GM23338 (cell line): Measurements from ENCODE around the gene SMPDL3B. TPM values are rescaled to one million over a fixed set of nuclear protein-coding genes. Genes with fewer than 3 reads are reported as not detected.

Experiments
- ATAC-seq: fragments of 200-7000 bp; cut with Tn5 transposase; 3 replicates; pipeline ENCODE4 v1.9.1; 2020
- DNase-seq: peaks from one replicate; pipeline ENCODE4 v3.0.0-alpha.2; 2015; ENCODE audit warnings: low spot score
- H2AFZ ChIP-seq: fragments of 200-600 bp; sonication (generic); 2 replicates; pipeline ENCODE4 v1.8.0; 2016; ENCODE audit warnings: antibody characterized with exemption, mild to moderate bottlenecking, moderate library complexity
- H3F3A ChIP-seq: fragments of 200-600 bp; sonication (generic); replicated peaks from 2 replicates; pipeline ENCODE4 v1.8.0; 2017; ENCODE audit warnings: antibody characterized with exemption, mixed run types, low read depth
- H3K27ac ChIP-seq: fragments of 200-600 bp; sonication (generic); 2 replicates; pipeline ENCODE4 v1.6.1; 2016; ENCODE audit warnings: low read depth
- H3K27me3 ChIP-seq: fragments of 200-600 bp; sonication (generic); 2 replicates; pipeline ENCODE4 v1.8.0; 2016; ENCODE audit warnings: mild to moderate bottlenecking, mixed run types, moderate library complexity; ENCODE audit not compliant: insufficient read depth
- H3K36me3 ChIP-seq: fragments of 200-600 bp; sonication (generic); 2 replicates; pipeline ENCODE4 v1.8.0; 2016; ENCODE audit warnings: mild to moderate bottlenecking; ENCODE audit not compliant: insufficient read depth
- H3K4me1 ChIP-seq: fragments of 200-600 bp; sonication (generic); 2 replicates; pipeline ENCODE4 v1.8.0; 2016; ENCODE audit warnings: mild to moderate bottlenecking, moderate library complexity; ENCODE audit not compliant: insufficient read depth
- H3K4me2 ChIP-seq: fragments of 200-600 bp; sonication (generic); 2 replicates; pipeline ENCODE4 v1.7.1; 2017; ENCODE audit warnings: mixed run types
- H3K4me3 ChIP-seq: fragments of 200-600 bp; sonication (generic); 2 replicates; pipeline ENCODE4 v1.6.1; 2016; ENCODE audit warnings: mixed run types
- H3K79me2 ChIP-seq: fragments of 200-600 bp; sonication (generic); replicated peaks from 2 replicates; pipeline ENCODE4 v1.8.0; 2017; ENCODE audit warnings: mild to moderate bottlenecking; ENCODE audit not compliant: insufficient read depth
- H3K9me2 ChIP-seq: fragments of 200-600 bp; sonication (generic); 2 replicates; pipeline ENCODE4 v1.8.0; 2017; ENCODE audit not compliant: insufficient read depth
- H4K20me1 ChIP-seq: fragments of 200-600 bp; sonication (generic); replicated peaks from 2 replicates; pipeline ENCODE4 v1.8.0; 2017; ENCODE audit warnings: mild to moderate bottlenecking; ENCODE audit not compliant: insufficient read depth
- H3K27ac Mint-ChIP-seq: 2 replicates; pipeline ENCODE4 v1.8.0; 2020; ENCODE audit warnings: inconsistent platforms, mild to moderate bottlenecking, moderate library complexity, mixed read lengths
- H3K27me3 Mint-ChIP-seq: 3 replicates; pipeline ENCODE4 v1.8.0; 2022; ENCODE audit warnings: low read depth, mild to moderate bottlenecking, moderate library complexity, mixed read lengths, inconsistent platforms; ENCODE audit not compliant: insufficient read depth, poor library complexity
- H3K36me3 Mint-ChIP-seq: 3 replicates; pipeline ENCODE4 v1.8.0; 2021; ENCODE audit warnings: low read depth, mild to moderate bottlenecking, inconsistent platforms, moderate library complexity, mixed read lengths
- H3K4me1 Mint-ChIP-seq: 3 replicates; pipeline ENCODE4 v1.8.0; 2020; ENCODE audit warnings: mild to moderate bottlenecking, inconsistent platforms, mixed read lengths
- H3K4me3 Mint-ChIP-seq: 3 replicates; pipeline ENCODE4 v1.8.0; 2021; ENCODE audit warnings: moderate library complexity, mild to moderate bottlenecking, inconsistent platforms, mixed read lengths
- H3K9me3 Mint-ChIP-seq: 3 replicates; pipeline ENCODE4 v1.8.0; 2020; ENCODE audit warnings: moderate library complexity, mild to moderate bottlenecking, inconsistent platforms, mixed read lengths
- ETS1 ChIP-seq: IDR thresholded peaks from 2 replicates; pipeline ENCODE4 v1.6.1; 2016; ENCODE audit warnings: antibody characterized with exemption
- EZH2 ChIP-seq: fragments of 200-600 bp; sonication (generic); IDR thresholded peaks from one replicate; pipeline ENCODE4 v1.8.0; 2017; ENCODE audit warnings: antibody characterized with exemption, mild to moderate bottlenecking, low read depth; ENCODE audit not compliant: unreplicated experiment
- EZH2phosphoT487 ChIP-seq: fragments of 200-600 bp; sonication (generic); IDR thresholded peaks from one replicate; pipeline ENCODE4 v1.8.1; 2018; ENCODE audit warnings: antibody characterized with exemption; ENCODE audit not compliant: unreplicated experiment
- NANOG ChIP-seq: IDR thresholded peaks from 2 replicates; pipeline ENCODE4 v1.6.1; 2016; ENCODE audit warnings: antibody characterized with exemption, borderline replicate concordance
- REST ChIP-seq: IDR thresholded peaks from one replicate; pipeline ENCODE4 v1.6.1; 2018; ENCODE audit warnings: antibody characterized with exemption; ENCODE audit not compliant: unreplicated experiment
- STAT1 ChIP-seq: IDR thresholded peaks from one replicate; pipeline ENCODE4 v1.6.1; 2016; ENCODE audit warnings: antibody characterized with exemption; ENCODE audit not compliant: unreplicated experiment
- ZNF114 ChIP-seq: fragments of 250-450 bp; sonication (Bioruptor Pico); IDR thresholded peaks from 2 replicates; pipeline ENCODE4 v1.5.0; 2020; ENCODE audit warnings: mild to moderate bottlenecking, moderate library complexity
- ZNF331 ChIP-seq: fragments of 250-450 bp; sonication (Bioruptor Pico); IDR thresholded peaks from 2 replicates; pipeline ENCODE4 v1.5.0; 2020; ENCODE audit warnings: low read depth, mild to moderate bottlenecking, moderate library complexity
- ZNF462 ChIP-seq: fragments of 250-450 bp; sonication (Bioruptor Pico); IDR thresholded peaks from 2 replicates; pipeline ENCODE4 v1.5.0; 2020; ENCODE audit warnings: mild to moderate bottlenecking, moderate library complexity
- polyA plus RNA-seq: library from polyadenylated mRNA; unstranded; fragments of >200 nt; fragmentation: Nextera tagmentation; extraction: Ambion mirVana; gene quantifications from 2 replicates; pipeline ENCODE4 v1.2.1, GENCODE V29; 2016
- total RNA-seq: library from RNA; depleted of rRNA; stranded (reverse); fragments of >200 nt; shearing (Covaris generic); gene quantifications from 2 replicates; pipeline ENCODE4 v1.2.3, GENCODE V29; 2014

The SMPDL3B gene
- total and polyA plus RNA-seq, 2 experiments from 2014 or later = 39.5 to 83.1 TPM

GRCh38 chr1:27957655-27958054 is 22.9 kb downstream of the SMPDL3B start (continued):
- TF ChIP-seq REST (no peak), ZNF114 (CRISPR knock-in tag) (no peak)

GRCh38 chr1:27958513-27958912 is 23.7 kb downstream of the SMPDL3B start:
- Mint-ChIP-seq H3K27me3 (peaks cover 11% of the 10 kb centered on the region), H3K4me1 (peaks cover 15% of the 10 kb centered on the region), H3K27ac (peak overlapping the region; percentile 91; the same call in 1 of the 2 replicates), H3K4me3 (peak overlapping the region; percentile 80; the same call in 1 of the 3 replicates), H3K36me3 (peaks cover 43% of the 10 kb centered on the region), H3K9me3 (no peaks in the 10 kb centered on the region)
- Histone ChIP-seq H4K20me1 (no peaks in the 10 kb centered on the region; the same call in 1 of the 2 replicates), H3K4me1 (peaks cover 17% of the 10 kb centered on the region; the same call in 1 of the 2 replicates), H3F3A (peaks cover 13% of the 10 kb centered on the region), H3K4me2 (0 out of 2 replicates have a peak overlapping the region, but pooled peaks have one; percentile 84), H3K4me3 (peak overlapping the region; percentile 93; the same call in 1 of the 2 replicates), H2AFZ (no peak overlapping the region), H3K27me3 (no peaks in the 10 kb centered on the region), H3K36me3 (peaks cover 8% of the 10 kb centered on the region), H3K79me2 (peaks cover 6% of the 10 kb centered on the region; the same call in 1 of the 2 replicates), H3K9me2 (no peaks in the 10 kb centered on the region), H3K27ac (peak overlapping the region; percentile 99; the same call in 1 of the 2 replicates)
- DNase-seq (no peak), ATAC-seq (no peak)
- TF ChIP-seq EZH2 = no peak
- TF ChIP-seq NANOG = no peak
- TF ChIP-seq ETS1 = no peak
- no peak for TF ChIP-seq ZNF462
- no peak for TF ChIP-seq ZNF331 (CRISPR knock-in tag)
- no peak for TF ChIP-seq REST
- no peak for TF ChIP-seq STAT1
- no peak for TF ChIP-seq EZH2phosphoT487
